Upper lobe of left lung (tissue), 6 donors: ENCODE measurements around the gene CHSY3. TPM values are rescaled to one million over a fixed set of nuclear protein-coding genes. Genes with fewer than 3 reads are reported as not detected.

Source experiments
- ATAC-seq, 2 donors: fragments of 200-7000 bp; cut with Tn5 transposase; one replicate each; pipeline ENCODE4 v1.9.1; 2022; ENCODE audit warnings: mild to moderate bottlenecking in 2 of 2, moderate library complexity in 2 of 2; ENCODE audit not compliant: low FRiP score in 2 of 2
- DNase-seq, 2 donors: peaks; one replicate each; pipeline ENCODE4 v3.0.0-alpha.2; 2019 to 2020
- H3K27ac ChIP-seq, 4 donors: fragments of 200-600 bp; sonication (generic); one replicate each; pipeline ENCODE4 v1.5.1; 2016 to 2019
- H3K27me3 ChIP-seq, 4 donors: fragments of 200-600 bp; sonication (generic); one replicate each; pipeline ENCODE4 v1.5.1; 2017 to 2019
- H3K36me3 ChIP-seq, 4 donors: fragments of 200-600 bp; sonication (generic); one replicate each; pipeline ENCODE4 v1.5.1; 2016 to 2019
- H3K4me1 ChIP-seq, 4 donors: fragments of 200-600 bp; sonication (generic); one replicate each; pipeline ENCODE4 v1.5.1; 2018 to 2019
- H3K4me3 ChIP-seq, 4 donors: fragments of 200-600 bp; sonication (generic); one replicate each; pipeline ENCODE4 v1.5.1; 2017 to 2019; ENCODE audit warnings: mild to moderate bottlenecking in 2 of 4, moderate library complexity in 1 of 4
- H3K9me3 ChIP-seq, 4 donors: fragments of 200-600 bp; sonication (generic); one replicate each; pipeline ENCODE4 v1.5.1; 2018 to 2019
- EP300 ChIP-seq, 4 donors: sonication (generic); formaldehyde crosslinking; IDR thresholded peaks; one replicate each; pipeline ENCODE4 v1.5.1; 2017; ENCODE audit warnings: antibody characterized with exemption in 4 of 4, control low read depth in 2 of 4
- POLR2A ChIP-seq, 4 donors: fragments of 450-650 bp; IDR thresholded peaks; one replicate each; pipeline ENCODE4 v1.5.1; 2016 to 2017; ENCODE audit warnings: antibody characterized with exemption in 4 of 4, mild to moderate bottlenecking in 2 of 4
- POLR2AphosphoS5 ChIP-seq, 2 donors: sonication (generic); formaldehyde crosslinking; IDR thresholded peaks; one replicate each; pipeline ENCODE4 v1.5.1; 2017; ENCODE audit warnings: antibody characterized with exemption in 2 of 2
- WGBS, 2 donors: methylation state at CpG; one replicate each; pipeline ENCODE4 v1.1.5; 2017 to 2018; 5-methylcytosine and 5-hydroxymethylcytosine counted together
- total RNA-seq, 6 donors: library from RNA; depleted of rRNA in 4 of 6; stranded (reverse); fragments of >200 nt in 4 of 6; gene quantifications; one replicate each; pipeline versions ENCODE4 v1.1.0 to v1.2.1, GENCODE V29; 2016 to 2021
- TF ChIP-seq, protein P1 (sequence below), 6 experiments: fragments of 450-650 bp in 4 of 6; fragments of 200-600 bp in 2 of 6; sonication (generic) in 2 of 6; IDR thresholded peaks; one replicate each; pipeline ENCODE4 v1.5.1; 2016 to 2019; ENCODE audit warnings: antibody characterized with exemption in 6 of 6
- donor health status: DM: no; HTN: no; CAD: no; lungs with moderate emphysema.
- donor health status: DM: no; HTN: yes; CAD: no; lungs with severe emphysema.

CHSY3 gene
- total RNA-seq, 6 donors from 2014 or later = 3.1 to 7.5 (median 6.3) TPM

DNA sequence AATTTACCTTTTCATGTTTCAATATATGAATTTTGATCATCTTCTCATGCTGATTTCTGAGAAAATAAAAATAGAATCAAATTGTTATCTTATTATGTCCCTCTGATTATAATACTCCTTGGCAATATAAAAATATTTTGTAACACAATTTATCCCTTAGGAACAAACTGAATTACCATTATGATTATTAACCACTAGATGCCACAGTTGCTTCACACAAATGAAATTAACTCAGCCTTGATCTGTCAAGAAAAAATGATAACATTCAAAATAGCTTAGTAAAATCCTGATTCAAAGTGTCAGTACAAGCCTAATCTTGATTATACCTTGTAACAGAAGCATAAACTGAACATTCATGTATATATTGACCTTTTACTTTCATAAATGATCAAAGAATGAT is 4.8 kb upstream of the CHSY3 start:
- no peak for ATAC-seq
- no peak for DNase-seq

DNA sequence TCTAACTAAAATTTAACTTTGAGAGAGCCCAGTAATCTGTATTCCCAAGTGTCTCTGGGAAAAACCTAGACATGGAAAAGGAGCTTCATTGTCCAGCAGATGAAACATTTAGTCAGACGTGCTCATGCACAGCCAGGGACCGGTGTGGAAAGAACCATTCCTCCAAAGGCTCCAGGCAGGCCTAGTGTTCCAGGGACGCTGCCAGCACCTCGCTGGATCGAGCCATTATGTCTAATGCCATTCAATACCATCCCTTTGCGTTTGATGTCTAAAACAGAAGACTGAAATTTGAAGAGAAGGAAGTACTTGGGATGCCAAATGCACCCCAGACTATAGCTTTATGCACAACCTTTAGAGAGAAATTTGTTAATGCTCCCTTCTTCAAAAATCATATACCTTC is 1.4 kb upstream of the CHSY3 start:
- Histone ChIP-seq H3K4me1 (peaks cover 11 to 29% (median 21%) of the 10 kb centered on the region in 4 donors), H3K4me3 (no peak overlapping the region), H3K27ac (no peak overlapping the region), H3K36me3 (no peaks in the 10 kb centered on the region), H3K27me3 (peaks cover 0 to 13% (median 0%) of the 10 kb centered on the region in 4 donors), H3K9me3 (no peaks in the 10 kb centered on the region)
- ATAC-seq (no peak), DNase-seq (no peak)
- TF ChIP-seq, protein P1, sequence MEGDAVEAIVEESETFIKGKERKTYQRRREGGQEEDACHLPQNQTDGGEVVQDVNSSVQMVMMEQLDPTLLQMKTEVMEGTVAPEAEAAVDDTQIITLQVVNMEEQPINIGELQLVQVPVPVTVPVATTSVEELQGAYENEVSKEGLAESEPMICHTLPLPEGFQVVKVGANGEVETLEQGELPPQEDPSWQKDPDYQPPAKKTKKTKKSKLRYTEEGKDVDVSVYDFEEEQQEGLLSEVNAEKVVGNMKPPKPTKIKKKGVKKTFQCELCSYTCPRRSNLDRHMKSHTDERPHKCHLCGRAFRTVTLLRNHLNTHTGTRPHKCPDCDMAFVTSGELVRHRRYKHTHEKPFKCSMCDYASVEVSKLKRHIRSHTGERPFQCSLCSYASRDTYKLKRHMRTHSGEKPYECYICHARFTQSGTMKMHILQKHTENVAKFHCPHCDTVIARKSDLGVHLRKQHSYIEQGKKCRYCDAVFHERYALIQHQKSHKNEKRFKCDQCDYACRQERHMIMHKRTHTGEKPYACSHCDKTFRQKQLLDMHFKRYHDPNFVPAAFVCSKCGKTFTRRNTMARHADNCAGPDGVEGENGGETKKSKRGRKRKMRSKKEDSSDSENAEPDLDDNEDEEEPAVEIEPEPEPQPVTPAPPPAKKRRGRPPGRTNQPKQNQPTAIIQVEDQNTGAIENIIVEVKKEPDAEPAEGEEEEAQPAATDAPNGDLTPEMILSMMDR (IDR thresholded peaks at IDR 0.05) = no peak
- TF ChIP-seq EP300 (IDR thresholded peaks at IDR 0.05) = no peak
- WGBS, 2 donors = 89 to 90% methylated on average over 6 of the region's 6 CpGs

More for the DNA sequence above, 4.8 kb upstream of the CHSY3 start:
- Histone ChIP-seq H3K4me3 (no peak overlapping the region), H3K27ac (no peak overlapping the region), H3K4me1 (peaks cover 0 to 5% (median 1%) of the 10 kb centered on the region in 4 donors), H3K27me3 (peaks cover 0 to 5% (median 0%) of the 10 kb centered on the region in 4 donors), H3K9me3 (no peaks in the 10 kb centered on the region), H3K36me3 (no peaks in the 10 kb centered on the region)
- TF ChIP-seq, protein P1 (IDR thresholded peaks at IDR 0.05) = peak in 3 of 6 experiments; percentile 38 to 51 (median 47)
- TF ChIP-seq POLR2A (IDR thresholded peaks at IDR 0.05) = no peak

DNA sequence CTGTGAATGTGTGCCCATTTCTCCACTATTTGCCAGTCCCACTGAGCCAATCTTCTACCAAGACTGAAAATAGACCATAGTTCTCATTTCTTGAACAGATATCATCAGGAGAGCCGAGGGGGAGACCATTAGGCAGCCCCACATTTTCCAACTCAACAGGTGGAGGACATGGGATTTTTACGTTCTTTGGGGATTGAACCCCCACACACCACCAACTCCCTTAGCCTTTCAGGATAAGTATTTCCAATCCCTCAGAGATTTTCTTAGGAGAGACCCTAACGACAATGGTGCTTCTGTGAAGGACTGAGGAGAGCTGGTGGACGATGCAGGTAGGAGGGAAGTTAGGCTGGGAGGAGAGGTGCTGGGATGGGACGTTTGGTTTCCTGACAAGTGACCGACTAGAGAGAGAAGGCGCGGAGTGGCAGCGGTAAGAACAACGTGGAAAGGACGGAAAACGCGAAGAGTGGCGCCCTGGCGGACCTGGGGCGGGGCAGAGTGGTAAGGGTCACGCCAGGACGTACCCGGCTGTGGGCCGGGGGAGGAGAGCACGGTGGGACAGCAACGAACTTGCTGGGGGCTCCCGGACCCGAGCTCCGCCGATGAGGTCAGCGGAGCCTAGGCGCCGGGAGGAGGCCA is 681 bp upstream of the CHSY3 start:
- H3K4me3 ChIP-seq = peak overlapping the region; percentile 59 to 89 (median 77)
- DNase-seq (peak in 1 of 2 donors; percentile 32), ATAC-seq (peak in 1 of 2 donors; percentile 46)
- H3K36me3 ChIP-seq = no peaks in the 10 kb centered on the region
- WGBS, 2 donors = 8 to 10% methylated on average over 25 to 29 of the region's 29 CpGs
- peak overlapping the region; percentile 78 to 89 (median 84) for H3K27ac ChIP-seq
- no peak for TF ChIP-seq EP300 (IDR thresholded peaks at IDR 0.05)
- TF ChIP-seq POLR2A (IDR thresholded peaks at IDR 0.05) = no peak
- no peak for TF ChIP-seq POLR2AphosphoS5 (IDR thresholded peaks at IDR 0.05)
- TF ChIP-seq, protein P1 (IDR thresholded peaks at IDR 0.05) = no peak
- H3K27me3 ChIP-seq = peaks cover 0 to 13% (median 0%) of the 10 kb centered on the region in 4 donors
- no peaks in the 10 kb centered on the region for H3K9me3 ChIP-seq
- peaks cover 11 to 29% (median 21%) of the 10 kb centered on the region in 4 donors for H3K4me1 ChIP-seq

DNA sequence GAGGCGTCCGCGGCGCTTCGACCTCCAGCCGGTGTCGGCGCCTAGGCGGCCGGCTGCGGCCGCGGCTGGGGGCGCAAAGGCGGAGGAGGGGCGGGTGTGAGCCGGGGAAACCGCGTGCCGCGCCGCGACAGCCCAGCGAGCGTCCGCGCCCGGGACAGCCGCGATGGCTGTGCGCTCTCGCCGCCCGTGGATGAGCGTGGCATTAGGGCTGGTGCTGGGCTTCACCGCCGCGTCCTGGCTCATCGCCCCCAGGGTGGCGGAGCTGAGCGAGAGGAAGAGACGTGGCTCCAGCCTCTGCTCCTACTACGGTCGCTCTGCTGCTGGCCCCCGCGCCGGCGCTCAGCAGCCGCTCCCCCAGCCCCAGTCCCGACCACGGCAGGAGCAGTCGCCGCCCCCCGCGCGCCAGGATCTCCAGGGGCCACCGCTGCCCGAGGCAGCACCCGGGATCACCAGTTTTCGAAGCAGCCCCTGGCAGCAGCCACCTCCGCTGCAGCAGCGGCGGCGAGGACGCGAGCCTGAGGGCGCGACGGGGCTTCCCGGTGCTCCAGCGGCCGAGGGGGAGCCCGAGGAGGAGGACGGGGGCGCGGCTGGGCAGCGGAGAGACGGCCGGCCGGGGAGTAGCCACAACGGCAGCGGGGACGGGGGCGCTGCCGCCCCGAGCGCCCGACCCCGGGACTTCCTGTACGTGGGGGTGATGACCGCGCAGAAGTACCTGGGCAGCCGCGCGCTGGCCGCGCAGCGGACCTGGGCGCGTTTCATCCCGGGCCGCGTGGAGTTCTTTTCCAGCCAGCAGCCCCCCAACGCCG is 605 bp downstream of the CHSY3 start:
- DNase-seq (peak; percentile 21 to 88), ATAC-seq (peak in 1 of 2 donors; percentile 63)
- H3K9me3 ChIP-seq = no peaks in the 10 kb centered on the region
- H3K36me3 ChIP-seq = no peaks in the 10 kb centered on the region
- peak overlapping the region; percentile 59 to 89 (median 77) for H3K4me3 ChIP-seq
- H3K27ac ChIP-seq = peak overlapping the region; percentile 78 to 89 (median 84)
- TF ChIP-seq, protein P1 (IDR thresholded peaks at IDR 0.05) = peak in 1 of 6 experiments; percentile 11
- TF ChIP-seq POLR2A (IDR thresholded peaks at IDR 0.05) = peak in 1 of 4 donors; percentile 0
- no peak for TF ChIP-seq POLR2AphosphoS5 (IDR thresholded peaks at IDR 0.05)
- TF ChIP-seq EP300 (IDR thresholded peaks at IDR 0.05) = no peak
- H3K27me3 ChIP-seq = peaks cover 0 to 13% (median 0%) of the 10 kb centered on the region in 4 donors
- peaks cover 11 to 29% (median 21%) of the 10 kb centered on the region in 4 donors for H3K4me1 ChIP-seq
- WGBS, 2 donors = 0 to 1% methylated on average over 1 to 29 of the region's 105 CpGs
